ENCODE measurements around the gene ACOT7.

GRCh38 chr1:6271006-6271405 is 122.6 kb downstream of the ACOT7 start:
- TF ChIP-seq CTCF (IDR thresholded peaks at IDR 0.05; ENCODE audit: borderline replicate concordance, extremely low read depth, low read length, poor library complexity, severe bottlenecking) = no peak
- TF ChIP-seq EZH2 (IDR thresholded peaks at IDR 0.05; ENCODE audit: borderline replicate concordance, low read depth, low read length, severe bottlenecking) = no peak
